Lower leg skin (tissue), 3 donors: Measurements from ENCODE around the gene CD300LG.

Experiments used
- CTCF ChIP-seq, 3 donors: fragments of 450-650 bp; IDR thresholded peaks; one replicate each; pipeline ENCODE4 v1.5.1; 2016; ENCODE audit warnings: antibody characterized with exemption in 3 of 3, mild to moderate bottlenecking in 3 of 3, moderate library complexity in 2 of 3
- POLR2A ChIP-seq, 2 donors: fragments of 450-650 bp; IDR thresholded peaks; one replicate each; pipeline ENCODE4 v1.6.1; 2016 to 2017; ENCODE audit warnings: antibody characterized with exemption in 2 of 2, mild to moderate bottlenecking in 1 of 2, moderate library complexity in 1 of 2

DNA sequence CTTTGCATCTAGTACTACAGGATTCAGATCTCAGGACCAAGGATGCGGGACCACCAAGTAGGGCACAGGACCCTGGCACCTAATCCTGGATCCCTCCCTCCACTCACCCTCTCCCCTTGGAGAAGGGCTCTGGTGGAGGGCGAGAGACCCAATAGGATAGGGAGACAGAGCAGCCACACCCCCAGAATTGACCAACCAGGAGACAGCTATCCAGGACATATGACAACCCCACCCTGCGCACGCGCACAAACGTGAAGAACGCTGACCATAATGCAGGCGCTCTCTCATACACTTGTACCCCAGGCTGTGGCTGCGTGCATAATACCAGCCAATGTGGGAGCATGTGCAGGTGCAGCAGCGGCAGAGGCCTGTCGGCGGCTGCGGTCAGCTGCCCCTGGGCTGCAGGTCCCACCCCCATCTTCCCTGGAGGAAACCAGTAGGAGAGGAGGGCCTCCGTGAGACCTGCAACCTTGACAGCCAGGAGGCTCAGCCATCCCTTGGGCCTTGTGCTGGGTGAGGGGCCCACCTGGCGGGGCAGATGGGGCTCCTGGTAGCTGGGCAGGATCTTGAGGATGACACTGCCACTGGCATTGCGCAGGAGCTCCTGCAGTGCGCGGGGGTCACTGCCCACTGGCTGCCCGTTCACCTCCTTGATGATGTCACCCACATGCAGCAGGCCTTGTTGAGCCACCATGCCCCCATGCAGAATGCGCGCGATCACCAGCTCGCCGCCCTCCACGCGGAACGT is 35.0 kb downstream of the CD300LG start:
- TF ChIP-seq CTCF (IDR thresholded peaks at IDR 0.05) (no peak), POLR2A (IDR thresholded peaks at IDR 0.05) (no peak)
